K562 (cell line): ENCODE data around the gene KLHL12. TPM values are rescaled to one million over a fixed set of nuclear protein-coding genes. Genes with fewer than 3 reads are reported as not detected.

Source experiments
- BRD4 ChIP-seq: fragments of 200-600 bp; sonication (generic); IDR thresholded peaks from 2 replicates; pipeline ENCODE4 v1.6.1; 2017; ENCODE audit warnings: inconsistent platforms
- CBX3 ChIP-seq, 2 experiments: IDR thresholded peaks; 1 replicate in 1 of 2; 2 replicates in 1 of 2; pipeline ENCODE4 v1.6.1; 2012; ENCODE audit warnings: inconsistent platforms in 2 of 2, low read length in 2 of 2, borderline replicate concordance in 1 of 2, control low read depth in 1 of 2
- CEBPZ ChIP-seq: fragments of 150-350 bp; IDR thresholded peaks from 2 replicates; pipeline ENCODE4 v1.6.1; 2014; ENCODE audit warnings: low read depth, mild to moderate bottlenecking, low read length, borderline replicate concordance
- CTCF ChIP-seq, 3 experiments: IDR thresholded peaks in 2 of 3; conservative IDR thresholded peaks in 1 of 3; 2 replicates each; pipeline ENCODE4 v1.5.1; 2011 to 2012; ENCODE audit warnings: low read length in 3 of 3, mild to moderate bottlenecking in 3 of 3, control low read depth in 2 of 3, improper control_type of control experiment in 1 of 3, inconsistent platforms in 1 of 3, low read depth in 1 of 3, mixed read lengths in 1 of 3, moderate library complexity in 1 of 3; ENCODE audit not compliant: insufficient read depth in 2 of 3
- DMBX1 ChIP-seq: fragments of 250-450 bp; sonication (Bioruptor Pico); IDR thresholded peaks from 2 replicates; pipeline ENCODE4 v1.8.0; 2022; ENCODE audit warnings: inconsistent platforms, mild to moderate bottlenecking, moderate library complexity, borderline replicate concordance
- E2F5 ChIP-seq: sonication (generic); formaldehyde crosslinking; IDR thresholded peaks from 2 replicates; pipeline ENCODE4 v1.8.0; 2022; ENCODE audit warnings: mild to moderate bottlenecking, missing genetic modification reagents
- FOXK2 ChIP-seq, 2 experiments: fragments of 450-650 bp; IDR thresholded peaks in 1 of 2; conservative IDR thresholded peaks in 1 of 2; 2 replicates each; pipeline ENCODE4 v1.6.1; 2016; ENCODE audit warnings: low read depth in 2 of 2, mild to moderate bottlenecking in 1 of 2
- GABPB2 ChIP-seq: fragments of 250-450 bp; sonication (Bioruptor Pico); conservative IDR thresholded peaks from 2 replicates; pipeline ENCODE4 v1.5.1; 2021; ENCODE audit warnings: mild to moderate bottlenecking
- GMEB1 ChIP-seq: fragments of 250-450 bp; sonication (Bioruptor Pico); IDR thresholded peaks from 2 replicates; pipeline ENCODE4 v1.4.0; 2020; ENCODE audit warnings: mild to moderate bottlenecking
- KLF16 ChIP-seq: IDR thresholded peaks from 2 replicates; pipeline ENCODE4 v1.6.1; 2016; ENCODE audit warnings: antibody characterized with exemption
- MAFK ChIP-seq: IDR thresholded peaks from 2 replicates; pipeline ENCODE4 v1.6.1; 2011; ENCODE audit warnings: low read length, improper control_type of control experiment
- MTA2 ChIP-seq: fragments of 450-650 bp; IDR thresholded peaks from 2 replicates; pipeline ENCODE4 v1.6.1; 2016; ENCODE audit warnings: low read depth
- PHTF2 ChIP-seq: fragments of 250-450 bp; sonication (Bioruptor Pico); IDR thresholded peaks from 2 replicates; pipeline ENCODE4 v1.5.0; 2021; ENCODE audit warnings: mild to moderate bottlenecking
- RAD51 ChIP-seq: fragments of 450-650 bp; IDR thresholded peaks from 2 replicates; pipeline ENCODE4 v1.7.1; 2016; ENCODE audit warnings: low read depth, mild to moderate bottlenecking, borderline replicate concordance
- RBM39 ChIP-seq: fragments of 200-400 bp; formaldehyde crosslinking; optimal IDR thresholded peaks from 2 replicates; pipeline ENCODE3; 2018; ENCODE audit warnings: low read depth, low read length
- TCFL5 ChIP-seq: fragments of 250-450 bp; sonication (Bioruptor Pico); conservative IDR thresholded peaks from 2 replicates; pipeline ENCODE4 v1.6.1; 2021; ENCODE audit warnings: mild to moderate bottlenecking, moderate library complexity, matching md5 sums
- TEAD2 ChIP-seq: fragments of 450-650 bp; IDR thresholded peaks from 2 replicates; pipeline ENCODE4 v1.6.1; 2016; ENCODE audit warnings: missing genetic modification characterization, control low read depth, missing compliant biosample characterization
- ZFP30 ChIP-seq: fragments of 250-450 bp; sonication (Bioruptor Pico); IDR thresholded peaks from 2 replicates; pipeline ENCODE4 v1.8.0; 2022; ENCODE audit warnings: moderate library complexity, mild to moderate bottlenecking, inconsistent platforms, borderline replicate concordance
- ZNF717 ChIP-seq: fragments of 250-450 bp; sonication (Bioruptor Pico); IDR thresholded peaks from 2 replicates; pipeline ENCODE4 v1.5.0; 2021
- polyA plus RNA-seq, 8 experiments: library from polyadenylated mRNA; depleted of rRNA in 4 of 8; stranded (reverse) in 5 of 8; unstranded in 3 of 8; fragments of >200 nt; fragmentation: Nextera tagmentation in 2 of 8; fragmentation: Illumina TruSeq in 1 of 8; extraction: Ambion mirVana in 2 of 8; extraction: Trizol in 1 of 8; gene quantifications; 2 replicates each; pipeline versions ENCODE4 v1.2.1 to v1.2.3, GENCODE V29; 2011 to 2014; ENCODE audit warnings: inconsistent platforms in 1 of 8, missing spikeins in 1 of 8
- total RNA-seq, 7 experiments: library from RNA; depleted of rRNA in 6 of 7; stranded (reverse); fragments of >200 nt in 6 of 7; fragmentation: Illumina TruSeq in 2 of 7; extraction: Trizol in 2 of 7; gene quantifications; 2 replicates each; pipeline versions ENCODE4 v1.2.1 to v1.2.3, GENCODE V29; 2011 to 2021; ENCODE audit warnings: low replicate concordance in 1 of 7

The KLHL12 gene
- total and polyA plus RNA-seq, 9 of the 15 experiments (the other 6 are each of a cell fraction or from before 2014, with no cell fraction given), result 23.1 to 85.1 (median 35.0) TPM

- TF ChIP-seq TCFL5 (no peak), MAFK (no peak), GMEB1 (CRISPR knock-in tag) (no peak), ZFP30 (CRISPR knock-in tag) (no peak), KLF16 (peak; percentile 58; the same call in 1 of the 2 replicates), RBM39 (no peak), CBX3 (IDR thresholded peaks at IDR 0.05; ENCODE audit: borderline replicate concordance in 1 of 2, low read length in 2 of 2) (peak in 1 of 2 experiments; percentile 81; a peak in 2 of 3 replicates), MTA2 (no peak), RAD51 (no peak), BRD4 (no peak), DMBX1 (CRISPR knock-in tag) (no peak), TEAD2 (no peak), E2F5 (CRISPR knock-in tag) (no peak), PHTF2 (CRISPR knock-in tag) (no peak), CEBPZ (no peak), ZNF717 (CRISPR knock-in tag) (no peak), GABPB2 (CRISPR knock-in tag) (no peak), FOXK2 (conservative IDR thresholded peaks at IDR 0.05 in 1 of 2, IDR thresholded peaks at IDR 0.05 in 1 of 2; ENCODE audit: low read depth in 2 of 2) (no peak), CTCF (IDR thresholded peaks at IDR 0.05 in 2 of 3, conservative IDR thresholded peaks at IDR 0.05 in 1 of 3; ENCODE audit: insufficient read depth in 2 of 3, low read depth in 1 of 3, low read length in 3 of 3) (peak; percentile 91 to 97 (median 94))
Observed at GRCh38 chr1:202852163-202852904, 74.7 kb downstream of the KLHL12 start (continued).
